GM23248 (cell line): ENCODE data around the gene LATS2. TPM values are rescaled to one million over a fixed set of nuclear protein-coding genes. Genes with fewer than 3 reads are reported as not detected.

ENCODE experiments used
- DNase-seq: peaks from one replicate; pipeline ENCODE4 v3.0.0-alpha.2; 2015
- H2AFZ ChIP-seq: fragments of 200-600 bp; sonication (generic); 2 replicates; pipeline ENCODE4 v1.6.1; 2016; ENCODE audit warnings: antibody characterized with exemption
- H3F3A ChIP-seq: fragments of 200-600 bp; sonication (generic); 2 replicates; pipeline ENCODE4 v1.6.1; 2016; ENCODE audit warnings: mild to moderate bottlenecking, antibody characterized with exemption, mixed run types; ENCODE audit not compliant: insufficient read depth
- H3K27ac ChIP-seq: fragments of 200-600 bp; sonication (generic); 2 replicates; pipeline ENCODE4 v1.5.1; 2016; ENCODE audit warnings: mild to moderate bottlenecking
- H3K27me3 ChIP-seq: fragments of 200-600 bp; sonication (generic); replicated peaks from 2 replicates; pipeline ENCODE4 v1.6.1; 2016; ENCODE audit warnings: mild to moderate bottlenecking; ENCODE audit not compliant: insufficient read depth
- H3K36me3 ChIP-seq: fragments of 200-600 bp; sonication (generic); 2 replicates; pipeline ENCODE4 v1.6.1; 2016; ENCODE audit warnings: low read depth, mild to moderate bottlenecking
- H3K4me1 ChIP-seq: fragments of 200-600 bp; sonication (generic); 2 replicates; pipeline ENCODE4 v1.6.1; 2016; ENCODE audit warnings: mild to moderate bottlenecking; ENCODE audit not compliant: insufficient read depth
- H3K4me2 ChIP-seq: fragments of 200-600 bp; sonication (generic); one replicate; pipeline ENCODE4 v1.6.1; 2016; ENCODE audit warnings: mild to moderate bottlenecking; ENCODE audit not compliant: unreplicated experiment
- H3K4me3 ChIP-seq: fragments of 200-600 bp; sonication (generic); 2 replicates; pipeline ENCODE4 v1.5.1; 2016; ENCODE audit warnings: mild to moderate bottlenecking
- H3K79me2 ChIP-seq: fragments of 200-600 bp; sonication (generic); 2 replicates; pipeline ENCODE4 v1.6.1; 2016; ENCODE audit warnings: mild to moderate bottlenecking; ENCODE audit not compliant: insufficient read depth
- H3K9ac ChIP-seq: fragments of 200-600 bp; sonication (generic); 2 replicates; pipeline ENCODE4 v1.6.1; 2016; ENCODE audit warnings: mild to moderate bottlenecking
- H3K9me2 ChIP-seq: fragments of 200-600 bp; sonication (generic); 2 replicates; pipeline ENCODE4 v1.6.1; 2016; ENCODE audit warnings: mixed run types, mild to moderate bottlenecking, moderate library complexity; ENCODE audit not compliant: insufficient read depth
- H3K9me3 ChIP-seq: fragments of 200-600 bp; sonication (generic); one replicate; pipeline ENCODE4 v1.6.1; 2017; ENCODE audit warnings: low read depth
- H4K20me1 ChIP-seq: fragments of 200-600 bp; sonication (generic); 2 replicates; pipeline ENCODE4 v1.6.0; 2016; ENCODE audit not compliant: insufficient read depth
- EZH2 ChIP-seq: fragments of 200-600 bp; sonication (generic); IDR thresholded peaks from 2 replicates; pipeline ENCODE4 v1.6.1; 2018; ENCODE audit warnings: antibody characterized with exemption, mild to moderate bottlenecking; ENCODE audit not compliant: insufficient read depth, poor library complexity, severe bottlenecking
- EZH2phosphoT487 ChIP-seq: fragments of 200-600 bp; sonication (generic); IDR thresholded peaks from 2 replicates; pipeline ENCODE4 v1.6.1; 2018; ENCODE audit warnings: antibody characterized with exemption, moderate library complexity, mild to moderate bottlenecking, low read depth; ENCODE audit not compliant: insufficient read depth
- WGBS, 2 experiments: methylation state at CpG; one replicate each; pipeline ENCODE4 v1.1.6; 2015 to 2017; ENCODE audit warnings: low lambda C conversion rate in 2 of 2, low coverage in 1 of 2; ENCODE audit errors: missing lambda C conversion rate in 2 of 2; 5-methylcytosine and 5-hydroxymethylcytosine counted together
- in situ Hi-C: fragments of 300-500 bp; cut with MboI; formaldehyde crosslinking; loops from 2 replicates; pipeline ENCODE4 v1.15.0; 2020
- polyA plus RNA-seq: library from polyadenylated mRNA; unstranded; fragments of >200 nt; fragmentation: Nextera tagmentation; extraction: Ambion mirVana; gene quantifications from 2 replicates; pipeline ENCODE4 v1.2.1, GENCODE V29; 2016
- total RNA-seq: library from RNA; depleted of rRNA; stranded (reverse); fragments of >200 nt; shearing (Covaris generic); gene quantifications from 2 replicates; pipeline ENCODE4 v1.2.3, GENCODE V29; 2014

LATS2 gene
- total and polyA plus RNA-seq, 2 experiments from 2014 or later = 11.8 to 23.0 TPM

DNA sequence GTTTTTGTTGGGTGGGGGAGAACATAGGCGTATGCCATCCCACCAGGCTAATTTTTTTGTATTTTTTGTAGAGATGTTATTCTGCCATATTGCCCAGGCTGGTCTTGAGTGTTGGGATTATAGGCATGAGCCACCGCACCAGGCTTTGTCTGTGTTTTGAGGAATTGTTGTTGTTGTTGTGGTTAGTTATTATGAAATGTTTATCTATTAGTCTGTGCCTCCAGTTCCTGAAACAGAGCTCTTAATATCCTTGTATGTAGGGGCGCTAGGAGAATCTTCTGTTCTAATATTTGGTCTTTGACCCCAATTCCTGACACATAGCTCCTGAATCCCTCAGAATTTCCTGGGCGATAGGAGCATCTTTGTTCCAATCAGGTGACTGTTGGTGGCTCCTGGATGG is 5.6 kb upstream of the LATS2 start:
- no peak overlapping the region for H3K27ac ChIP-seq
- H3K9ac ChIP-seq = no peak overlapping the region
- no peaks in the 10 kb centered on the region for H3K9me3 ChIP-seq
- WGBS, 2 experiments = 92 to 95% methylated on average over 4 of the region's 4 CpGs
- DNase-seq = no peak
- TF ChIP-seq EZH2phosphoT487 (no peak), EZH2 (no peak)
- no peak overlapping the region for H3K4me2 ChIP-seq
- no peaks in the 10 kb centered on the region for H4K20me1 ChIP-seq
- peaks cover 30% of the 10 kb centered on the region for H3F3A ChIP-seq
- in situ Hi-C loops = no loop called here
- no peaks in the 10 kb centered on the region for H3K27me3 ChIP-seq
- H2AFZ ChIP-seq = no peak overlapping the region
- H3K79me2 ChIP-seq = no peaks in the 10 kb centered on the region
- no peaks in the 10 kb centered on the region for H3K36me3 ChIP-seq
- H3K4me3 ChIP-seq = no peak overlapping the region
- H3K9me2 ChIP-seq = no peaks in the 10 kb centered on the region
- H3K4me1 ChIP-seq = peaks cover 33% of the 10 kb centered on the region

DNA sequence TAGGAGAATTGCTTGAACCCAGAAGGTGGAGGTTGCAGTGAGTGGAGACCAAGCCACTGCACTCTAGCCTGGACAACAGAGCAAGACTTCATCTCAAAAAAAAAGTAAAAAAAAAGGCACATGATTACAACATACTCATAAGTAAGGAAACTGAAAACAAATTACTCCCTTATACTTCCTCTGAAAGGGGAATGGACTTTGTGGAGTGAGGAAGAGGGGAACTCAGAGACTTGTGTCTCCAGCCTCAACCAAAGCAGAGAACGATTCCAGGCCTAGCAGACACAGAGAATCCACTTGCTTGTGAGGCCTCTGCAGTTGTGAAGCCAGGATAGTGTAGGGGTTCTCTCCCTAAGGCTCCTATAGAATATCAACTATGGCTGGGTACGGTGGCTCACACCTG is 4.3 kb upstream of the LATS2 start:
- H3K4me2 ChIP-seq = no peak overlapping the region
- no peak overlapping the region for H3K9ac ChIP-seq
- H3K4me3 ChIP-seq = no peak overlapping the region
- DNase-seq = no peak
- in situ Hi-C loops = no loop called here
- H3K9me2 ChIP-seq = no peaks in the 10 kb centered on the region
- TF ChIP-seq EZH2phosphoT487 (no peak), EZH2 (no peak)
- H2AFZ ChIP-seq = no peak overlapping the region
- WGBS, 2 experiments = 100% methylated on average over 2 of the region's 2 CpGs
- H3F3A ChIP-seq = peaks cover 18% of the 10 kb centered on the region
- no peaks in the 10 kb centered on the region for H3K36me3 ChIP-seq
- no peaks in the 10 kb centered on the region for H4K20me1 ChIP-seq
- H3K27ac ChIP-seq = no peak overlapping the region
- H3K27me3 ChIP-seq = no peaks in the 10 kb centered on the region
- no peaks in the 10 kb centered on the region for H3K9me3 ChIP-seq
- H3K4me1 ChIP-seq = peaks cover 26% of the 10 kb centered on the region
- H3K79me2 ChIP-seq = peaks cover 1% of the 10 kb centered on the region; the same call in 1 of the 2 replicates

DNA sequence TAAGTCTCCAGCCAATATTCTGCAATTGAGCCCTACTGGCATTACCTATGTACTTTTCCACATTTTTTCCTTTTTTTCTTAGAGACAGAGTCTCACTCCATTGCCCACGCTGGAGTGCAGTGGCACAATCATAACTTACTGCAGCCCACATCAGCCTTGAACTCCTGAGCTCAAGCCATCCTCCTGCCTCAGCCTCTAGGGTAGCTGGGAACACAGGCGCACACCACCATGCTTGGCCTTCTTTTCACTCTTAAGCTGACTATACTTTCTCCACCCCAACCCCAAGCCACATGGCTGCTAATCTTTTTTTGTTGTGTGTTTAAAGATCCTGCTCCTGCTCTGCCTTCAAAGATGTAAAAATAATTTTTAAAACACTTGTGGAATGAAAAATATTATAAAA is 1.6 kb upstream of the LATS2 start:
- Histone ChIP-seq H3K79me2 (peaks cover 28% of the 10 kb centered on the region), H3K36me3 (peaks cover 9% of the 10 kb centered on the region; the same call in 1 of the 2 replicates), H3K9me3 (no peaks in the 10 kb centered on the region), H4K20me1 (no peaks in the 10 kb centered on the region), H3K4me3 (no peak overlapping the region), H3K4me1 (peaks cover 22% of the 10 kb centered on the region), H3K9ac (no peak overlapping the region), H3K4me2 (no peak overlapping the region), H2AFZ (no peak overlapping the region), H3K9me2 (no peaks in the 10 kb centered on the region), H3F3A (peaks cover 17% of the 10 kb centered on the region), H3K27me3 (no peaks in the 10 kb centered on the region), H3K27ac (no peak overlapping the region)
- in situ Hi-C loops = no loop called here
- 93 to 99% methylated on average over 2 of the region's 2 CpGs for WGBS, 2 experiments
- no peak for DNase-seq
- TF ChIP-seq EZH2phosphoT487 (no peak), EZH2 (no peak)

DNA sequence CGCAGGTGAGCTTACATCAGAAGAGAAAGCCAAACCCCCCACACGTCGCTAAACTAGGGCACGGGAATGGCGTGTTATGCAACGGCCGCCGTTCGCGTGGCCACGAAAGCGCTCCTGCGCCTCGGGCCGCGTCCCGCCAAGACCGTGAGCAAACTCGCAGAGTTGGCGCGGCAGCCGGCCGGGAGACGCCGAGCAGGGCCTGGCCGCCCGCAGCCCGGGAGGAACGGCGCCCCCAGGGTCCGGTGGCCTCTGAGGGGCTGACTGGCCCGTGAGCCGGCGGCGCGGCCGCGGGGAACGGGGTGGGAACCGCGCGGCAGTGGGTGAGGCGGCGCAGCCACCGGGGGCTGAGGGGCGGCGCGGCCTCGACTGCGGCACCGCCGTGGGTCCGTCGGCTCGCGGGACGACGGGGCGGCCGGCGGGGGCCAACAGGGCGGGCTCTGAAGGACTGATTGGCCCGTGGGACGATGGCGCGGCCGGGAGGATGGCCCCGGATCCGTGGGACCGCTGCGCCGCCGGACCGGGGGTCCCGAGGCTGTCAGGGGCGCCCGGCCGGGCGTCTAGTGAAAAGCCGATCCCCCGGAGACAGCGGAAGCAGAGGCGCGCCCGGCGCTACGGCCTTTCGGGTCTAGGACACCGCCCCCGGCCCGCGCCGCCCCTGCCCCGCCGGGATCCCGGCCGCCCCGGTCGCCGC is 903 bp downstream of the LATS2 start:
- WGBS, 2 experiments = 1% methylated on average over 55 to 57 of the region's 100 CpGs
- H2AFZ ChIP-seq = no peak overlapping the region
- no peaks in the 10 kb centered on the region for H3K27me3 ChIP-seq
- H4K20me1 ChIP-seq = peaks cover 16% of the 10 kb centered on the region
- H3K79me2 ChIP-seq = peaks cover 53% of the 10 kb centered on the region
- H3K4me2 ChIP-seq = peak overlapping the region; percentile 87
- peaks cover 37% of the 10 kb centered on the region for H3F3A ChIP-seq
- no peak for TF ChIP-seq EZH2phosphoT487
- TF ChIP-seq EZH2 = no peak
- H3K9me2 ChIP-seq = no peaks in the 10 kb centered on the region
- H3K4me3 ChIP-seq = peak overlapping the region; percentile 83
- peaks cover 44% of the 10 kb centered on the region for H3K4me1 ChIP-seq
- in situ Hi-C loops = no loop called here
- H3K9ac ChIP-seq = peak overlapping the region; percentile 96
- H3K9me3 ChIP-seq = no peaks in the 10 kb centered on the region
- peak; percentile 78 for DNase-seq
- H3K36me3 ChIP-seq = peaks cover 9% of the 10 kb centered on the region; the same call in 1 of the 2 replicates
- peak overlapping the region; percentile 95 for H3K27ac ChIP-seq
